ENCODE data around the gene CNOT4.

The CNOT4 gene

GRCh38 chr7:135381369-135381768, 128.5 kb downstream of the CNOT4 start:
- TF ChIP-seq, protein P1, sequence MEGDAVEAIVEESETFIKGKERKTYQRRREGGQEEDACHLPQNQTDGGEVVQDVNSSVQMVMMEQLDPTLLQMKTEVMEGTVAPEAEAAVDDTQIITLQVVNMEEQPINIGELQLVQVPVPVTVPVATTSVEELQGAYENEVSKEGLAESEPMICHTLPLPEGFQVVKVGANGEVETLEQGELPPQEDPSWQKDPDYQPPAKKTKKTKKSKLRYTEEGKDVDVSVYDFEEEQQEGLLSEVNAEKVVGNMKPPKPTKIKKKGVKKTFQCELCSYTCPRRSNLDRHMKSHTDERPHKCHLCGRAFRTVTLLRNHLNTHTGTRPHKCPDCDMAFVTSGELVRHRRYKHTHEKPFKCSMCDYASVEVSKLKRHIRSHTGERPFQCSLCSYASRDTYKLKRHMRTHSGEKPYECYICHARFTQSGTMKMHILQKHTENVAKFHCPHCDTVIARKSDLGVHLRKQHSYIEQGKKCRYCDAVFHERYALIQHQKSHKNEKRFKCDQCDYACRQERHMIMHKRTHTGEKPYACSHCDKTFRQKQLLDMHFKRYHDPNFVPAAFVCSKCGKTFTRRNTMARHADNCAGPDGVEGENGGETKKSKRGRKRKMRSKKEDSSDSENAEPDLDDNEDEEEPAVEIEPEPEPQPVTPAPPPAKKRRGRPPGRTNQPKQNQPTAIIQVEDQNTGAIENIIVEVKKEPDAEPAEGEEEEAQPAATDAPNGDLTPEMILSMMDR (IDR thresholded peaks at IDR 0.05) = no peak

GRCh38 chr7:135380351-135380750, 129.6 kb downstream of the CNOT4 start:
- TF ChIP-seq, protein P1 (IDR thresholded peaks at IDR 0.05) = no peak

- TF ChIP-seq, protein P1 (IDR thresholded peaks at IDR 0.05) = no peak
These were observed 132.7 kb downstream of the CNOT4 start for GRCh38 chr7:135377171-135377570.

GRCh38 chr7:135375908-135376699, 133.8 kb downstream of the CNOT4 start:
- TF ChIP-seq, protein P1 (IDR thresholded peaks at IDR 0.05) = no peak

- TF ChIP-seq, protein P1 (IDR thresholded peaks at IDR 0.05) = no peak
These were observed 135.2 kb downstream of the CNOT4 start for GRCh38 chr7:135374736-135375135.

DNA sequence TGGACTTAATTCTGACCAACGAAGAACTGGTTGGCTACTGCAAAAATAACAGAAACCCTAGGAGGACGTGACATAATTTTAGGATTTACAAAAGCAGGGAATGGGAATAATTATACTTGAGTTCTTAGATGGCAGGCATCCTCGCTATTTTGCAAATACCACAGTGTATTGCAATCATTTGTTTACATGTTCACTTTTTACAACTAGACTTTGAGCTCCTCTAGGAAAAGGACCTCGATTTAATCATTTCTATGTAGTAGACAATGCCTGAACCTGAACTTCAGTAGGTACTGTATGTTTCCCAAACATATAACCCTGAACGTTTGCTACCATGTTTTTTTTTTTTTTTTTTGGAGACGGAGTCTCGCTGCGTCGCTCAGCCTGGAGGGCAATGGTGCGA, 137.7 kb downstream of the CNOT4 start:
- TF ChIP-seq, protein P1 (IDR thresholded peaks at IDR 0.05) = no peak

- TF ChIP-seq, protein P1 (IDR thresholded peaks at IDR 0.05) = no peak
These were observed 139.2 kb downstream of the CNOT4 start for GRCh38 chr7:135370656-135371055.

Data from LNCAP (cell line).